Suprapubic skin (tissue), 4 donors: Measurements from ENCODE around the gene DCTN3. TPM values are rescaled to one million over a fixed set of nuclear protein-coding genes. Genes with fewer than 3 reads are reported as not detected.

Experiments
- DNase-seq, 2 donors: peaks; one replicate each; pipeline ENCODE4 v3.0.0-alpha.2; 2019; ENCODE audit warnings: low spot score in 2 of 2
- H3K27ac ChIP-seq: fragments of 200-600 bp; sonication (generic); one replicate; pipeline ENCODE4 v1.5.1; 2019
- H3K27me3 ChIP-seq: fragments of 200-600 bp; sonication (generic); one replicate; pipeline ENCODE4 v1.5.1; 2019
- H3K36me3 ChIP-seq: fragments of 200-600 bp; sonication (generic); one replicate; pipeline ENCODE4 v1.5.1; 2019
- H3K4me1 ChIP-seq: fragments of 200-600 bp; sonication (generic); one replicate; pipeline ENCODE4 v1.5.1; 2019
- H3K4me3 ChIP-seq: fragments of 200-600 bp; sonication (generic); one replicate; pipeline ENCODE4 v1.5.1; 2019; ENCODE audit warnings: mild to moderate bottlenecking
- H3K9me3 ChIP-seq: fragments of 200-600 bp; sonication (generic); one replicate; pipeline ENCODE4 v1.5.1; 2019
- CTCF ChIP-seq, 2 donors: fragments of 200-600 bp in 1 of 2; fragments of 450-650 bp in 1 of 2; sonication (generic) in 1 of 2; IDR thresholded peaks; one replicate each; pipeline ENCODE4 v1.5.1; 2016 to 2019; ENCODE audit warnings: antibody characterized with exemption in 2 of 2, mild to moderate bottlenecking in 1 of 2, moderate library complexity in 1 of 2
- EP300 ChIP-seq: sonication (generic); formaldehyde crosslinking; IDR thresholded peaks from one replicate; pipeline ENCODE4 v1.6.1; 2017; ENCODE audit warnings: antibody characterized with exemption
- POLR2A ChIP-seq, 2 donors: fragments of 450-650 bp; IDR thresholded peaks; one replicate each; pipeline ENCODE4 v1.6.1; 2017; ENCODE audit warnings: antibody characterized with exemption in 2 of 2, mild to moderate bottlenecking in 2 of 2, moderate library complexity in 2 of 2
- POLR2AphosphoS5 ChIP-seq, 3 donors: sonication (generic); formaldehyde crosslinking; IDR thresholded peaks; one replicate each; pipeline ENCODE4 v1.6.1; 2017; ENCODE audit warnings: antibody characterized with exemption in 3 of 3
- WGBS: methylation state at CpG from one replicate; pipeline ENCODE4 v1.1.5; 2018; 5-methylcytosine and 5-hydroxymethylcytosine counted together
- total RNA-seq, 4 donors: library from RNA; depleted of rRNA; stranded (reverse); fragments of >200 nt; gene quantifications; one replicate each; pipeline ENCODE4 v1.1.0, GENCODE V29; 2016

DCTN3 gene
- total RNA-seq, 4 donors from 2014 or later: 61.2 to 136 (median 121) TPM

GRCh38 chr9:34575862-34576596 lies 44.3 kb downstream of the DCTN3 start:
- H3K4me3 ChIP-seq: no peak overlapping the region
- no peaks in the 10 kb centered on the region for H3K36me3 ChIP-seq
- H3K4me1 ChIP-seq: peaks cover 19% of the 10 kb centered on the region
- no peaks in the 10 kb centered on the region for H3K9me3 ChIP-seq
- peaks cover 50% of the 10 kb centered on the region for H3K27me3 ChIP-seq
- TF ChIP-seq POLR2A (IDR thresholded peaks at IDR 0.05) (no peak), EP300 (no peak), POLR2AphosphoS5 (IDR thresholded peaks at IDR 0.05) (no peak), CTCF (IDR thresholded peaks at IDR 0.05) (no peak)
- H3K27ac ChIP-seq: no peak overlapping the region
- WGBS: 70% methylated on average over 19 of the region's 21 CpGs
- no peak for DNase-seq

- H3K4me1 ChIP-seq: peaks cover 19% of the 10 kb centered on the region
- no peak overlapping the region for H3K27ac ChIP-seq
- TF ChIP-seq POLR2AphosphoS5 (IDR thresholded peaks at IDR 0.05) (no peak), POLR2A (IDR thresholded peaks at IDR 0.05) (no peak), EP300 (no peak), CTCF (IDR thresholded peaks at IDR 0.05) (no peak)
- H3K36me3 ChIP-seq: no peaks in the 10 kb centered on the region
- H3K4me3 ChIP-seq: no peak overlapping the region
- H3K27me3 ChIP-seq: peaks cover 46% of the 10 kb centered on the region
- H3K9me3 ChIP-seq: no peaks in the 10 kb centered on the region
- WGBS: 71% methylated on average over 8 of the region's 8 CpGs
- DNase-seq: no peak
Observed at GRCh38 chr9:34575241-34575640, 45.1 kb downstream of the DCTN3 start.

- Histone ChIP-seq H3K27ac (no peak overlapping the region), H3K4me1 (peaks cover 19% of the 10 kb centered on the region), H3K36me3 (no peaks in the 10 kb centered on the region), H3K9me3 (no peaks in the 10 kb centered on the region), H3K4me3 (no peak overlapping the region), H3K27me3 (peaks cover 40% of the 10 kb centered on the region)
- WGBS: 97% methylated on average over 9 of the region's 12 CpGs
- TF ChIP-seq EP300 (no peak), POLR2A (IDR thresholded peaks at IDR 0.05) (no peak), CTCF (IDR thresholded peaks at IDR 0.05) (no peak), POLR2AphosphoS5 (IDR thresholded peaks at IDR 0.05) (no peak)
- DNase-seq: no peak
Observed at GRCh38 chr9:34574571-34574970, 45.7 kb downstream of the DCTN3 start.

- H3K27ac ChIP-seq: no peak overlapping the region
- 87% methylated on average over 16 of the region's 17 CpGs for WGBS
- H3K36me3 ChIP-seq: no peaks in the 10 kb centered on the region
- no peak overlapping the region for H3K4me3 ChIP-seq
- peaks cover 14% of the 10 kb centered on the region for H3K4me1 ChIP-seq
- no peak for DNase-seq
- H3K9me3 ChIP-seq: no peaks in the 10 kb centered on the region
- H3K27me3 ChIP-seq: peaks cover 33% of the 10 kb centered on the region
- no peak for TF ChIP-seq POLR2A (IDR thresholded peaks at IDR 0.05)
- TF ChIP-seq POLR2AphosphoS5 (IDR thresholded peaks at IDR 0.05): no peak
- TF ChIP-seq EP300: no peak
- TF ChIP-seq CTCF (IDR thresholded peaks at IDR 0.05): no peak
Observed at GRCh38 chr9:34573599-34574325, 46.5 kb downstream of the DCTN3 start.

- TF ChIP-seq CTCF (IDR thresholded peaks at IDR 0.05) (no peak), POLR2A (IDR thresholded peaks at IDR 0.05) (no peak), EP300 (no peak), POLR2AphosphoS5 (IDR thresholded peaks at IDR 0.05) (no peak)
- DNase-seq: no peak
- Histone ChIP-seq H3K4me3 (no peak overlapping the region), H3K4me1 (peaks cover 3% of the 10 kb centered on the region), H3K27me3 (peaks cover 21% of the 10 kb centered on the region), H3K36me3 (no peaks in the 10 kb centered on the region), H3K27ac (no peak overlapping the region), H3K9me3 (no peaks in the 10 kb centered on the region)
- WGBS: 90% methylated on average over 6 of the region's 6 CpGs
Observed at GRCh38 chr9:34572628-34573027, 47.7 kb downstream of the DCTN3 start.
